Stromal cell of bone marrow (primary cell): ENCODE results near the gene UBLCP1.

Source experiments
- DNase-seq: peaks from one replicate; pipeline ENCODE4 v3.0.0-alpha.2; 2012; ENCODE audit warnings: low read depth

The UBLCP1 gene

GRCh38 chr5:159313197-159313596 lies 50.1 kb downstream of the UBLCP1 start:
- DNase-seq, result no peak

- DNase-seq, result no peak
Measured at GRCh38 chr5:159316519-159317383, 53.7 kb downstream of the UBLCP1 start.

- DNase-seq, result no peak
Measured at GRCh38 chr5:159317849-159318248, 54.8 kb downstream of the UBLCP1 start.

GRCh38 chr5:159318448-159318847 lies 55.4 kb downstream of the UBLCP1 start:
- DNase-seq, result no peak

- DNase-seq, result no peak
Measured at GRCh38 chr5:159319363-159319762, 56.3 kb downstream of the UBLCP1 start.

GRCh38 chr5:159319832-159320231 lies 56.7 kb downstream of the UBLCP1 start:
- DNase-seq, result no peak

GRCh38 chr5:159322180-159322579 lies 59.1 kb downstream of the UBLCP1 start:
- DNase-seq, result no peak

- peak; percentile 81 for DNase-seq
Measured at GRCh38 chr5:159324102-159324755, 61.1 kb downstream of the UBLCP1 start.

- DNase-seq, result no peak
Measured at GRCh38 chr5:159324986-159325385, 61.9 kb downstream of the UBLCP1 start.

GRCh38 chr5:159330131-159330800 lies 67.2 kb downstream of the UBLCP1 start, which contains the start of gene IL12B:
IL12B (minus strand) TSS chr5:159330487; CDS start chr5:159326782, 3,705 bp downstream.
- DNase-seq, result no peak

GRCh38 chr5:159331093-159331973 lies 68.2 kb downstream of the UBLCP1 start:
- DNase-seq, result no peak

- no peak for DNase-seq
Measured at GRCh38 chr5:159332800-159333544, 69.9 kb downstream of the UBLCP1 start.

- no peak for DNase-seq
Measured at GRCh38 chr5:159333545-159333925, 70.4 kb downstream of the UBLCP1 start.
